Immature natural killer cell (primary cell): ENCODE data around the gene COPRS. TPM values are rescaled to one million over a fixed set of nuclear protein-coding genes. Genes with fewer than 3 reads are reported as not detected.
"Not testable (repeated sequence)": the region's sequence is repeated elsewhere in the genome, so short reads cannot be mapped to it uniquely, and the experiment has no call there.

Experiments
- DNase-seq, 3 donors: peaks; one replicate each; pipeline ENCODE4 v3.0.0; 2022; ENCODE audit warnings: mixed read lengths in 1 of 3
- H3K27ac Mint-ChIP-seq, 6 donors: one replicate each; pipeline ENCODE4 v1.8.0; 2020; ENCODE audit warnings: mixed read lengths in 6 of 6, mild to moderate bottlenecking in 5 of 6, inconsistent platforms in 4 of 6, moderate library complexity in 3 of 6
- H3K27me3 Mint-ChIP-seq, 3 donors: one replicate each; pipeline ENCODE4 v1.8.0; 2020 to 2021; ENCODE audit warnings: low read depth in 3 of 3, mild to moderate bottlenecking in 3 of 3, mixed read lengths in 3 of 3, moderate library complexity in 3 of 3, inconsistent platforms in 1 of 3
- H3K36me3 Mint-ChIP-seq, 3 donors: one replicate each; pipeline ENCODE4 v1.8.0; 2020; ENCODE audit warnings: mixed read lengths in 3 of 3, inconsistent platforms in 2 of 3, mild to moderate bottlenecking in 2 of 3
- H3K4me1 Mint-ChIP-seq, 2 donors: one replicate each; pipeline ENCODE4 v1.8.0; 2020; ENCODE audit warnings: inconsistent platforms in 2 of 2, mild to moderate bottlenecking in 2 of 2, mixed read lengths in 2 of 2, moderate library complexity in 1 of 2
- H3K4me3 Mint-ChIP-seq, 5 donors: one replicate each; pipeline ENCODE4 v1.8.0; 2020; ENCODE audit warnings: mild to moderate bottlenecking in 5 of 5, mixed read lengths in 5 of 5, inconsistent platforms in 3 of 5, moderate library complexity in 3 of 5
- H3K9me3 Mint-ChIP-seq, 6 donors: one replicate each; pipeline ENCODE4 v1.8.0; 2020; ENCODE audit warnings: mild to moderate bottlenecking in 6 of 6, mixed read lengths in 6 of 6, inconsistent platforms in 4 of 6, moderate library complexity in 3 of 6
- polyA plus RNA-seq, 3 donors: library from polyadenylated mRNA; unstranded; fragments of 300-500 nt; fragmentation: Illumina TruSeq; gene quantifications; one replicate each; pipeline ENCODE4 v1.2.3, GENCODE V29; 2021

Gene COPRS
- polyA plus RNA-seq, 3 donors from 2014 or later: 10.4 to 23.8 (median 19.6) TPM

GRCh38 chr17:31811101-31811500, 47.9 kb downstream of the COPRS start:
- H3K36me3 Mint-ChIP-seq: no peaks in the 10 kb centered on the region
- peaks cover 3 to 10% (median 5%) of the 10 kb centered on the region in 3 donors for H3K27me3 Mint-ChIP-seq
- no peak overlapping the region for H3K4me3 Mint-ChIP-seq
- no peaks in the 10 kb centered on the region for H3K9me3 Mint-ChIP-seq
- H3K27ac Mint-ChIP-seq: no peak overlapping the region
- DNase-seq: no peak
- H3K4me1 Mint-ChIP-seq: no peaks in the 10 kb centered on the region

- not testable (repeated sequence) for DNase-seq, H3K36me3 Mint-ChIP-seq, H3K9me3 Mint-ChIP-seq, H3K4me3 Mint-ChIP-seq, H3K27ac Mint-ChIP-seq, H3K4me1 Mint-ChIP-seq, H3K27me3 Mint-ChIP-seq
Measured at GRCh38 chr17:31809876-31810275, 49.2 kb downstream of the COPRS start.

- Mint-ChIP-seq H3K36me3 (no peaks in the 10 kb centered on the region), H3K9me3 (no peaks in the 10 kb centered on the region), H3K27me3 (peaks cover 4 to 10% (median 7%) of the 10 kb centered on the region in 3 donors), H3K27ac (no peak overlapping the region), H3K4me1 (no peaks in the 10 kb centered on the region), H3K4me3 (no peak overlapping the region)
- no peak for DNase-seq
Measured at GRCh38 chr17:31808521-31809050, 50.5 kb downstream of the COPRS start.

- Mint-ChIP-seq H3K4me1 (no peaks in the 10 kb centered on the region), H3K4me3 (no peak overlapping the region), H3K9me3 (no peaks in the 10 kb centered on the region), H3K27ac (no peak overlapping the region), H3K27me3 (peaks cover 3 to 10% (median 3%) of the 10 kb centered on the region in 3 donors), H3K36me3 (no peaks in the 10 kb centered on the region)
- no peak for DNase-seq
Measured at GRCh38 chr17:31807846-31808245, 51.2 kb downstream of the COPRS start.

- Mint-ChIP-seq H3K27ac (no peak overlapping the region), H3K36me3 (no peaks in the 10 kb centered on the region), H3K4me3 (no peak overlapping the region), H3K9me3 (no peaks in the 10 kb centered on the region), H3K27me3 (peaks cover 3 to 13% (median 7%) of the 10 kb centered on the region in 3 donors), H3K4me1 (no peaks in the 10 kb centered on the region)
- no peak for DNase-seq
Measured at GRCh38 chr17:31806921-31807320, 52.1 kb downstream of the COPRS start.

GRCh38 chr17:31803494-31804213, 55.4 kb downstream of the COPRS start:
- H3K27ac Mint-ChIP-seq: no peak overlapping the region
- no peaks in the 10 kb centered on the region for H3K9me3 Mint-ChIP-seq
- no peaks in the 10 kb centered on the region for H3K4me1 Mint-ChIP-seq
- no peak for DNase-seq
- no peak overlapping the region for H3K4me3 Mint-ChIP-seq
- no peaks in the 10 kb centered on the region for H3K36me3 Mint-ChIP-seq
- H3K27me3 Mint-ChIP-seq: peaks cover 2 to 14% (median 4%) of the 10 kb centered on the region in 3 donors

- H3K4me1 Mint-ChIP-seq: no peaks in the 10 kb centered on the region
- peaks cover 0 to 22% (median 4%) of the 10 kb centered on the region in 3 donors for H3K27me3 Mint-ChIP-seq
- H3K9me3 Mint-ChIP-seq: no peaks in the 10 kb centered on the region
- no peaks in the 10 kb centered on the region for H3K36me3 Mint-ChIP-seq
- no peak for DNase-seq
- H3K4me3 Mint-ChIP-seq: no peak overlapping the region
- H3K27ac Mint-ChIP-seq: no peak overlapping the region
Measured at GRCh38 chr17:31802502-31802901, 56.5 kb downstream of the COPRS start.

Other genes with a start within 250 kb of the COPRS start
- gene UTP6, start 42.5 kb upstream of the COPRS start, polyA plus RNA-seq: 10 to 100 TPM; 12.9 to 36.4 (median 31.7) TPM
- gene SUZ12, start 77.8 kb upstream of the COPRS start, polyA plus RNA-seq: 10 to 100 TPM; 15.3 to 22.9 (median 19.6) TPM
- 10 to 100 TPM in 1 of 3 donors, 1 to 10 TPM in 2; 2.8 to 13.8 (median 6.6) TPM for gene LRRC37B, start 148.1 kb upstream of the COPRS start, polyA plus RNA-seq